OCI-LY3 (cell line): ENCODE data around the gene GPR26.
"Not testable (repeated sequence)": the region's sequence is repeated elsewhere in the genome, so short reads cannot be mapped to it uniquely, and the experiment has no call there.

Source experiments
- H2AFZ ChIP-seq: fragments of 200-600, 300-600 bp; shearing (Covaris generic); 2 replicates; pipeline ENCODE4 v1.6.0; 2014; ENCODE audit warnings: antibody characterized with exemption, low read depth, low read length
- H3K27ac ChIP-seq: fragments of 200-600, 300-600 bp; sonication (generic); 2 replicates; pipeline ENCODE4 v1.5.1; 2014; ENCODE audit warnings: mild to moderate bottlenecking, low read length, moderate library complexity, mixed read lengths
- H3K27me3 ChIP-seq: fragments of 200-600, 300-600 bp; sonication (generic); 2 replicates; pipeline ENCODE4 v1.6.1; 2014; ENCODE audit warnings: low read depth, low read length, mixed read lengths
- H3K36me3 ChIP-seq: fragments of 200-600, 300-600 bp; sonication (generic); replicated peaks from 2 replicates; pipeline ENCODE3; 2014; ENCODE audit warnings: low read depth, low read length, mixed read lengths
- H3K4me1 ChIP-seq: fragments of 300-600, 200-600 bp; sonication (generic); 2 replicates; pipeline ENCODE4 v1.6.1; 2014; ENCODE audit warnings: low read length, mixed read lengths
- H3K4me2 ChIP-seq: fragments of 200-600, 300-600 bp; sonication (generic); 2 replicates; pipeline ENCODE4 v1.6.1; 2014; ENCODE audit warnings: low read length, mixed read lengths
- H3K4me3 ChIP-seq: fragments of 300-600, 200-600 bp; sonication (generic); 2 replicates; pipeline ENCODE4 v1.5.1; 2014; ENCODE audit warnings: antibody characterized with exemption, mild to moderate bottlenecking, low read length, moderate library complexity
- H3K79me2 ChIP-seq: fragments of 300-600, 200-600 bp; shearing (Covaris generic); 2 replicates; pipeline ENCODE4 v1.6.1; 2014; ENCODE audit warnings: mild to moderate bottlenecking, low read length, mixed read lengths
- H3K9ac ChIP-seq: fragments of 300-600, 200-600 bp; shearing (Covaris generic); 2 replicates; pipeline ENCODE4 v1.6.0; 2014; ENCODE audit warnings: mild to moderate bottlenecking, low read length, moderate library complexity
- H3K9me3 ChIP-seq: fragments of 200-600, 300-600 bp; shearing (Covaris generic); 2 replicates; pipeline ENCODE4 v1.6.1; 2014; ENCODE audit warnings: low read length, mixed read lengths; ENCODE audit not compliant: insufficient read depth
- H4K20me1 ChIP-seq: fragments of 200-600, 300-600 bp; sonication (generic); 2 replicates; pipeline ENCODE4 v1.6.1; 2016; ENCODE audit warnings: low read length, mixed read lengths; ENCODE audit not compliant: insufficient read depth
- EZH2phosphoT487 ChIP-seq: fragments of 200-600 bp; shearing (Covaris generic); IDR thresholded peaks from 2 replicates; pipeline ENCODE4 v1.6.1; 2018; ENCODE audit warnings: antibody characterized with exemption, mixed run types, low read depth
- TF ChIP-seq, protein P1 (sequence below): fragments of 200-600, 300-600 bp; sonication (generic); IDR thresholded peaks from 2 replicates; pipeline ENCODE4 v1.5.1; 2014; ENCODE audit warnings: antibody characterized with exemption, low read length, low read depth

The GPR26 gene

DNA sequence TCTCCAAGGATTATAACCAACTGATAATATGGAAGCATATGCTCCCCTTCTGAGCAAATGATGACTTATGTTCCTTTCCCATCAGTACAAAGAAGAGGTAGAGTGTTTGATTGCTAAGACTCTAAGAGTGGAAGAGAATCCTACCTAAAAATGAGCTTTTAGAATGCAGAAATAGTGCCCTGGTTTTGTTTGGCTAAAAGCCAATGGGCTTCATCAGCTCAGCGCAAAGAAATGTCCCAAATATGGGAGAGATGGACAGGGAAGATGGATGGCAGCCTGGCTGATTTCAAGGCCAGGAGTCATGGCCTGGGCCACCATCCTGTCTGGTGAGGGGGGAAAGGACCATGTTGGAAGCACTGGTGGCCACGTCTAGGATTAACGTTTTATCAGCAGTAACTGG is 60.2 kb downstream of the GPR26 start:
- no peak overlapping the region for H3K4me3 ChIP-seq
- no peaks in the 10 kb centered on the region for H3K9me3 ChIP-seq
- no peak overlapping the region for H3K27ac ChIP-seq
- H3K4me1 ChIP-seq: no peaks in the 10 kb centered on the region
- H3K36me3 ChIP-seq: no peaks in the 10 kb centered on the region
- no peaks in the 10 kb centered on the region for H3K79me2 ChIP-seq
- no peak overlapping the region for H2AFZ ChIP-seq
- no peaks in the 10 kb centered on the region; the same call in 1 of the 2 replicates for H3K27me3 ChIP-seq
- no peak overlapping the region for H3K4me2 ChIP-seq
- no peak for TF ChIP-seq EZH2phosphoT487
- TF ChIP-seq, protein P1, sequence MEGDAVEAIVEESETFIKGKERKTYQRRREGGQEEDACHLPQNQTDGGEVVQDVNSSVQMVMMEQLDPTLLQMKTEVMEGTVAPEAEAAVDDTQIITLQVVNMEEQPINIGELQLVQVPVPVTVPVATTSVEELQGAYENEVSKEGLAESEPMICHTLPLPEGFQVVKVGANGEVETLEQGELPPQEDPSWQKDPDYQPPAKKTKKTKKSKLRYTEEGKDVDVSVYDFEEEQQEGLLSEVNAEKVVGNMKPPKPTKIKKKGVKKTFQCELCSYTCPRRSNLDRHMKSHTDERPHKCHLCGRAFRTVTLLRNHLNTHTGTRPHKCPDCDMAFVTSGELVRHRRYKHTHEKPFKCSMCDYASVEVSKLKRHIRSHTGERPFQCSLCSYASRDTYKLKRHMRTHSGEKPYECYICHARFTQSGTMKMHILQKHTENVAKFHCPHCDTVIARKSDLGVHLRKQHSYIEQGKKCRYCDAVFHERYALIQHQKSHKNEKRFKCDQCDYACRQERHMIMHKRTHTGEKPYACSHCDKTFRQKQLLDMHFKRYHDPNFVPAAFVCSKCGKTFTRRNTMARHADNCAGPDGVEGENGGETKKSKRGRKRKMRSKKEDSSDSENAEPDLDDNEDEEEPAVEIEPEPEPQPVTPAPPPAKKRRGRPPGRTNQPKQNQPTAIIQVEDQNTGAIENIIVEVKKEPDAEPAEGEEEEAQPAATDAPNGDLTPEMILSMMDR: no peak
- no peaks in the 10 kb centered on the region for H4K20me1 ChIP-seq
- H3K9ac ChIP-seq: no peak overlapping the region

DNA sequence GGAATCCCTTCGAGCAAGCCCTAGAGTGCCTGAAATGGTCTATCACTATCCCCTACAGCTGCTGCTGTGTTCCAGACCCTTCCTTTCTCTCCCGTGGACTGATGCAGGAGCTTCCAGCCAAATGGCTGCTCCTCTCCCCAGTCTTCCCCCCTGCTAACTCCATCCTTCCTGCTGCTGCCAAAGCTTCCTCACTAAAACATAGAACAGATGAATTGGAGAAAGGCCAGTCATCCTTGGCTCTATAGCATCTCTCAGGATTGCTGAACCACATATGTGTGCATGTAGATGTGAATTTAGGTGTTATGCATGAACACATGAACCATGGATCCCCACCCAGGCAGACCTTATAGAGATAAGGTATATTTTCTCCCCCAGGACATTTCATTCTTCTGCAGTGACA is 60.7 kb downstream of the GPR26 start:
- H3K9ac ChIP-seq: no peak overlapping the region
- TF ChIP-seq, protein P1: no peak
- H3K4me2 ChIP-seq: no peak overlapping the region
- no peak overlapping the region for H3K27ac ChIP-seq
- no peaks in the 10 kb centered on the region for H3K36me3 ChIP-seq
- no peaks in the 10 kb centered on the region for H3K4me1 ChIP-seq
- no peaks in the 10 kb centered on the region for H3K9me3 ChIP-seq
- H3K4me3 ChIP-seq: no peak overlapping the region
- no peaks in the 10 kb centered on the region; the same call in 1 of the 2 replicates for H3K27me3 ChIP-seq
- no peaks in the 10 kb centered on the region for H4K20me1 ChIP-seq
- H2AFZ ChIP-seq: no peak overlapping the region
- no peaks in the 10 kb centered on the region for H3K79me2 ChIP-seq

DNA sequence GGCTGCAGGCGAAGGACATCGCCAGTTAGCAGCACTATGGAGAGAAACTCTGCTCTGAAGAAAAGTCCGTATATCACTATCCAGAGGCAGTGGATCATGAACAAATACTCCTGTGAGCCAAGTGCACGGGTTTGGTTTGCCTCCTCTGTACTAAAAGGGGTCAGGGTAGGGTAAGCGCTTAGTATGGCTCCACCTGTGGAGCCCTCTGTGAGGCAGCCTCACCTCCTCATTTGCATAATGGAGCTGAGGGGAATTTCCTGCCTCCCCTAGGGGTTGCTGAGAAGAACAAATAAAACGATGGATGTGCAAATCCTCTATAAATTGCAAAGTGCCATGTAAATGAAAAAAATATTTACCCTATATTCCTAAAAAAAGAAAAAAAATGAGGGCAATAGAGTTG is 63.4 kb downstream of the GPR26 start:
- Histone ChIP-seq H3K36me3 (no peaks in the 10 kb centered on the region), H3K27ac (no peak overlapping the region), H3K4me1 (no peaks in the 10 kb centered on the region), H3K4me3 (no peak overlapping the region), H3K79me2 (no peaks in the 10 kb centered on the region), H3K9me3 (no peaks in the 10 kb centered on the region), H4K20me1 (no peaks in the 10 kb centered on the region), H3K4me2 (no peak overlapping the region), H2AFZ (no peak overlapping the region), H3K9ac (no peak overlapping the region), H3K27me3 (no peaks in the 10 kb centered on the region)
- TF ChIP-seq EZH2phosphoT487: no peak
- TF ChIP-seq, protein P1: no peak

DNA sequence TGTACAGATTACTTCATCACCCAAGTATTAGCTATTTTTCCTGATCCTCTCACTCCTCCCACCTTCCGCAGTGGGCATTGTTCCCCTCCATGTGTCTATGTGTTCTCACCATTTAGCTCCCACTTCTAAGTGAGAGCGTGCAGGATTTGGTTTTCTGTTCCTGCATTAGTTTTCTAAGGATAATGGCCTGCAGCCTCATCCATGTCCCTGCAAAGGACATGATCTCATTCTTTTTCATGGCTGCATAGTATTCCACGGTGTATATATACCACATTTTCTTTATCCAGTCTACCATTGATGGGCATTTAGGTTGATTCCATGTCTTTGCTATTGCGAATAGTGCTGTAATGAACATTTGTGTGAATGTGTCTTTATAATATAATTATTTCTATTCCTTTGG is 70.8 kb downstream of the GPR26 start:
- not testable (repeated sequence) for H3K27me3 ChIP-seq, H3K79me2 ChIP-seq, H3K4me2 ChIP-seq, H4K20me1 ChIP-seq, H3K9me3 ChIP-seq, H3K4me3 ChIP-seq, H3K9ac ChIP-seq, H2AFZ ChIP-seq, H3K27ac ChIP-seq, H3K4me1 ChIP-seq, H3K36me3 ChIP-seq

DNA sequence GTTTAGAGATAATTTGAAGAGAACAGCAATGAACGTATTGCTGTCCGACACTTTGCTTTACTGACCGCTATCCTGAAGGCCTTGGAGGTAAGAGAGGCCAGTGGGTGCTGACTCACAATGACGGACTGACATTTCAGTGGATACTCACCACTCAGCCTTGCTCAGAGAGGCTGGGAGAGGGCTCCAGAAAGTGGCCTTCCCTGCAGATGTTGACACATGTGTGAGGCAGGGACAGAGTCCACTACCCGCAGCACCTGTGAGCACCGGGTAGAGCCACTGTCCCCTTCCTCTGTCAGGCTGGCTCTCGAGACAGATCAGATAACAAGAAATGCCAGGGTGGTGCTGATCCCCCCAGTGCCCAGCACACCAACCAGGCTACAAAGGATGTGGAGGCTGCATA is 75.0 kb downstream of the GPR26 start:
- Histone ChIP-seq H3K9me3 (no peaks in the 10 kb centered on the region), H3K4me2 (no peak overlapping the region), H3K27me3 (peaks cover 3% of the 10 kb centered on the region; the same call in 1 of the 2 replicates), H3K79me2 (no peaks in the 10 kb centered on the region), H3K27ac (no peak overlapping the region), H3K4me3 (no peak overlapping the region), H4K20me1 (no peaks in the 10 kb centered on the region), H3K36me3 (no peaks in the 10 kb centered on the region), H3K4me1 (no peaks in the 10 kb centered on the region), H3K9ac (no peak overlapping the region), H2AFZ (no peak overlapping the region)
- TF ChIP-seq, protein P1: no peak
- TF ChIP-seq EZH2phosphoT487: no peak
